B cell (primary cell): ENCODE measurements around the gene NCAPH2. TPM values are rescaled to one million over a fixed set of nuclear protein-coding genes. Genes with fewer than 3 reads are reported as not detected.

Experiments
- ATAC-seq: fragments of 200-7000 bp; cut with Tn5 transposase; one replicate; pipeline ENCODE4 v1.10.0; 2021; ENCODE audit warnings: low read depth, mild to moderate bottlenecking, moderate number of reproducible peaks, moderate library complexity
- CTCF ChIA-PET: fragments of 350-600 bp; sonication (Branson Sonifier 250); formaldehyde crosslinking; loops from one replicate; lab custom pipeline; 2021; ENCODE audit warnings: antibody characterized with exemption, inconsistent platforms; lab: Charles Lee
- POLR2A ChIA-PET: fragments of 350-600 bp; sonication (Branson Sonifier 250); formaldehyde crosslinking; loops from one replicate; lab custom pipeline; 2021; ENCODE audit warnings: antibody characterized with exemption; lab: Charles Lee
- DNase-seq: peaks from one replicate; pipeline ENCODE4 v3.0.0; 2013
- H2AFZ ChIP-seq: 2 replicates; pipeline ENCODE4 v1.6.1; 2012; ENCODE audit warnings: mild to moderate bottlenecking, low read depth, low read length; ENCODE audit not compliant: insufficient read depth, poor library complexity, severe bottlenecking
- H3K27ac ChIP-seq, 2 donors: 1 replicate in 1 of 2; 2 replicates in 1 of 2; pipeline ENCODE4 v1.5.1; 2012 to 2013; ENCODE audit warnings: low read length in 2 of 2, mild to moderate bottlenecking in 2 of 2, moderate library complexity in 1 of 2
- H3K27me3 ChIP-seq, 4 experiments: fragments of 200-600 bp in 1 of 4; sonication (generic) in 1 of 4; replicated peaks in 1 of 4; 1 replicate in 2 of 4; 2 replicates in 2 of 4; pipeline versions ENCODE4 v1.6.1 to v1.7.0; 2013 to 2016; ENCODE audit warnings: low read length in 3 of 4, mild to moderate bottlenecking in 2 of 4, mixed read lengths in 1 of 4, moderate library complexity in 1 of 4; ENCODE audit not compliant: insufficient read depth in 4 of 4, control insufficient read depth in 3 of 4; ENCODE audit errors: control extremely low read depth in 1 of 4
- H3K36me3 ChIP-seq, 2 experiments: replicated peaks in 1 of 2; 1 replicate in 1 of 2; 2 replicates in 1 of 2; pipeline versions ENCODE4 v1.6.1 to v1.7.1; 2013; ENCODE audit warnings: low read length in 1 of 2; ENCODE audit not compliant: insufficient read depth in 2 of 2, control insufficient read depth in 1 of 2; ENCODE audit errors: control extremely low read depth in 1 of 2, extremely low read depth in 1 of 2
- H3K4me1 ChIP-seq, 2 donors: fragments of 200-600 bp in 1 of 2; sonication (generic) in 1 of 2; 1 replicate in 1 of 2; 2 replicates in 1 of 2; pipeline versions ENCODE4 v1.5.1 to v1.6.1; 2013 to 2017; ENCODE audit warnings: low read length in 2 of 2; ENCODE audit not compliant: control insufficient read depth in 2 of 2, insufficient read depth in 2 of 2
- H3K4me2 ChIP-seq: replicated peaks from 2 replicates; pipeline ENCODE3; 2012; ENCODE audit warnings: mild to moderate bottlenecking, low read depth, low read length; ENCODE audit not compliant: poor library complexity, severe bottlenecking
- H3K4me3 ChIP-seq, 5 experiments: fragments of 200-600 bp in 1 of 5; sonication (generic) in 1 of 5; 1 replicate in 3 of 5; 2 replicates in 2 of 5; pipeline versions ENCODE4 v1.5.1 to v1.7.0; 2011 to 2016; ENCODE audit warnings: low read length in 4 of 5, mild to moderate bottlenecking in 4 of 5, low read depth in 2 of 5, control low read depth in 1 of 5, moderate library complexity in 1 of 5; ENCODE audit not compliant: insufficient read depth in 1 of 5; ENCODE audit errors: control extremely low read depth in 1 of 5, extremely low read depth in 1 of 5
- H3K79me2 ChIP-seq: fragments of 200-600 bp; sonication (generic); one replicate; pipeline ENCODE4 v1.6.0; 2016; ENCODE audit warnings: low read length; ENCODE audit not compliant: control insufficient read depth, insufficient read depth
- H3K9ac ChIP-seq: fragments of 200-600 bp; sonication (generic); 2 replicates; pipeline ENCODE4 v1.6.1; 2017; ENCODE audit warnings: mild to moderate bottlenecking, low read length, moderate library complexity
- H3K9me3 ChIP-seq, 3 donors: one replicate each; pipeline versions ENCODE4 v1.6.1 to v1.7.1; 2013; ENCODE audit warnings: low read length in 2 of 3; ENCODE audit not compliant: control insufficient read depth in 2 of 3, insufficient read depth in 1 of 3; ENCODE audit errors: control extremely low read depth in 1 of 3
- H4K20me1 ChIP-seq: 2 replicates; pipeline ENCODE4 v1.6.0; 2012; ENCODE audit warnings: mild to moderate bottlenecking, low read length; ENCODE audit not compliant: insufficient read depth, control insufficient read depth, poor library complexity, severe bottlenecking
- H3K27ac Mint-ChIP-seq: one replicate; pipeline ENCODE4 v1.8.0; 2021; ENCODE audit warnings: mixed read lengths
- H3K27me3 Mint-ChIP-seq: one replicate; pipeline ENCODE4 v1.8.0; 2021; ENCODE audit warnings: mixed read lengths
- H3K4me1 Mint-ChIP-seq: one replicate; pipeline ENCODE4 v1.8.0; 2021; ENCODE audit warnings: mixed read lengths
- H3K4me3 Mint-ChIP-seq: one replicate; pipeline ENCODE4 v1.8.0; 2021; ENCODE audit warnings: mixed read lengths
- H3K9me3 Mint-ChIP-seq: one replicate; pipeline ENCODE4 v1.8.0; 2022; ENCODE audit warnings: mixed read lengths; ENCODE audit not compliant: insufficient read depth
- EZH2 ChIP-seq: IDR thresholded peaks from 2 replicates; pipeline ENCODE4 v1.6.1; 2012; ENCODE audit warnings: borderline replicate concordance, low read depth, mild to moderate bottlenecking, moderate library complexity, low read length; ENCODE audit not compliant: insufficient read depth, poor library complexity, severe bottlenecking
- WGBS: methylation state at CpG from one replicate; pipeline ENCODE4 v1.1.5; 2013; ENCODE audit warnings: missing lambda C conversion rate; ENCODE audit not compliant: insufficient coverage; 5-methylcytosine and 5-hydroxymethylcytosine counted together
- intact Hi-C: fragments of 100-400 bp; cut with micrococcal nuclease; formaldehyde crosslinking; loops from one replicate; pipeline ENCODE4 v1.10.0; 2022
- polyA plus RNA-seq: library from polyadenylated mRNA; depleted of rRNA; stranded (reverse); fragments of >200 nt; gene quantifications from 2 replicates; pipeline ENCODE4 v1.2.3, GENCODE V29; 2012
- total RNA-seq, 2 donors: library from RNA; stranded (reverse); fragments of 120-200 nt in 1 of 2; gene quantifications; 1 replicate in 1 of 2; 2 replicates in 1 of 2; pipeline versions ENCODE4 v1.2.3 to v1.2.4, GENCODE V29; 2013 to 2022
- TF ChIP-seq, protein P1 (sequence below): fragments of 200-600 bp; IDR thresholded peaks from one replicate; pipeline ENCODE4 v1.8.0; 2022; ENCODE audit warnings: antibody characterized with exemption, mild to moderate bottlenecking

Gene NCAPH2
- total and polyA plus RNA-seq, 2 donors (not counting 1 experiment from before 2014, with no cell fraction given): 47.1 to 76.9 TPM

DNA sequence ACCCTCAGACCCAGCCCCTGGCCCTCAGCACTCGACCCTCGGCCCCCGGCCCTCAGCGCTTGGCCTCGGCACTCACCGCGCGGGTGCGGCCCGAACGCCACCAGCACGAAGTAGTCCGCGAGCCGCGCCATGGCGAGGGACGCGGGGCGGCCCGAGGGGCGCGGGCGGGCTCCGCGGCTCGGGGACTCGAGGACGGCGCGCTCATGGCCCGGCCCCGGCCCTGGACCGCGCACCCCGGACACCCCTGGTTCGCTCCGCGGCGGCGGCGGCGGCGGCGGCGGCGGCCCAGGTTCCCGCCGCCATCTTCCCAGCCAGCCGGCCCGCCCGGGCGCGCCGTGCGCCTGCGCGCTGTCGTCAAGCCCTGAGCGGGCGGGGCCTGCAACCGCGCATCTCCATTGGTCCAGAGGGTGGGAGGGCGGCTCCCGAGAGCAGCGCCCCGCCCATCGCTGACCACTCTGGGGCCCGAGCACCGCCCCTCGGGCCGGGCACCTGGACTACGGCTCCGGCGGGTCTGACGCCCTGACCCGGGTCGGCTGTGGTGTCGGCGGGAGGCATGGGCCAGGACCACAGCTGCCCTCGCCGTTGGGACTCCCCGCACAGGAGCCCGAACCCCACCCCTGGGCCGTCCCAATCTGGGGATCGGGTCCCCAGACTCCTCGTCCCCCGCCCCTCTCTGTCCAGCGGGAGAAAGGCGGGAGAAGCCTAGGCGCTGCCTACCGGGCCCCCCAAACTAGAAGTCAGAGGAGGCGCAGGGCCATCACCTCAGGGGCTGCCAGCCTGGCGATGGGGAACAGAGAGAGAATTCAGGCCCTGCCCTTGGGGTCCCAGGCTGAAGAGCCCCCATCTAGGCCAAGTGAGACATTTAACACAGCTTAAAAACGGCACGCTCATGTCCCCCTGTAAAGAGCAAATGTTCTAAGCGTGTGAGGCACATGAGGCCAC lies 33.0 kb upstream of the NCAPH2 start, which contains the start of gene SBF1:
SBF1 (minus strand) TSS at position 326 of the 942 bp plus-strand sequence; CDS start at position 131, 195 bp downstream.
- peak within 1 kb of the TSS; percentile 87 for H3K9ac ChIP-seq
- POLR2A ChIA-PET: no interaction called here
- H3K27ac ChIP-seq: peak within 1 kb of the TSS; percentile 20 to 90
- Mint-ChIP-seq H3K27ac (peak within 1 kb of the TSS; percentile 92), H3K9me3 (no peaks in the 10 kb centered on the region), H3K4me1 (peaks cover 48% of the 10 kb centered on the region), H3K27me3 (peaks cover 3% of the 10 kb centered on the region), H3K4me3 (peak within 1 kb of the TSS; percentile 89)
- ATAC-seq: peak; percentile 78
- H3K9me3 ChIP-seq: no peaks in the 10 kb centered on the region
- no peaks in the 10 kb centered on the region for H3K27me3 ChIP-seq
- H3K36me3 ChIP-seq: peaks cover 0 to 5% of the 10 kb centered on the region in 2 experiments
- peak within 1 kb of the TSS; percentile 51 to 81 (median 68) for H3K4me3 ChIP-seq
- peaks cover 55% of the 10 kb centered on the region for H3K79me2 ChIP-seq
- peak within 1 kb of the TSS; percentile 99 for H3K4me2 ChIP-seq
- H3K4me1 ChIP-seq: peaks cover 45 to 50% of the 10 kb centered on the region in 2 donors
- CTCF ChIA-PET: no interaction called here
- H2AFZ ChIP-seq: peak within 1 kb of the TSS; percentile 95
- H4K20me1 ChIP-seq: peaks cover 42% of the 10 kb centered on the region
- WGBS: 2% methylated on average over 97 of the region's 97 CpGs
- peak; percentile 93 for DNase-seq
- TF ChIP-seq, protein P1, sequence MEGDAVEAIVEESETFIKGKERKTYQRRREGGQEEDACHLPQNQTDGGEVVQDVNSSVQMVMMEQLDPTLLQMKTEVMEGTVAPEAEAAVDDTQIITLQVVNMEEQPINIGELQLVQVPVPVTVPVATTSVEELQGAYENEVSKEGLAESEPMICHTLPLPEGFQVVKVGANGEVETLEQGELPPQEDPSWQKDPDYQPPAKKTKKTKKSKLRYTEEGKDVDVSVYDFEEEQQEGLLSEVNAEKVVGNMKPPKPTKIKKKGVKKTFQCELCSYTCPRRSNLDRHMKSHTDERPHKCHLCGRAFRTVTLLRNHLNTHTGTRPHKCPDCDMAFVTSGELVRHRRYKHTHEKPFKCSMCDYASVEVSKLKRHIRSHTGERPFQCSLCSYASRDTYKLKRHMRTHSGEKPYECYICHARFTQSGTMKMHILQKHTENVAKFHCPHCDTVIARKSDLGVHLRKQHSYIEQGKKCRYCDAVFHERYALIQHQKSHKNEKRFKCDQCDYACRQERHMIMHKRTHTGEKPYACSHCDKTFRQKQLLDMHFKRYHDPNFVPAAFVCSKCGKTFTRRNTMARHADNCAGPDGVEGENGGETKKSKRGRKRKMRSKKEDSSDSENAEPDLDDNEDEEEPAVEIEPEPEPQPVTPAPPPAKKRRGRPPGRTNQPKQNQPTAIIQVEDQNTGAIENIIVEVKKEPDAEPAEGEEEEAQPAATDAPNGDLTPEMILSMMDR: no peak
- TF ChIP-seq EZH2: no peak
- intact Hi-C loops: loop anchor here (1.0 to 10.0 kb wide), 3 partner anchors 52 to 540 kb away; partner anchors contain the start of gene SCO2
